ENCODE measurements around the gene A4GALT.
A peak's percentile ranks its signal among the peaks of the same experiment; 100 is the strongest.

A4GALT gene

GRCh38 chr22:42642806-42643633 is 77.7 kb downstream of the A4GALT start:
- Histone ChIP-seq H2AFZ (ENCODE audit: low read length) (no peak overlapping the region), H3K9ac (ENCODE audit: low read length) (no peak overlapping the region; the same call in 1 of the 2 replicates), H3K36me3 (ENCODE audit: insufficient read depth, low read length) (no peaks in the 10 kb centered on the region), H3K4me2 (ENCODE audit: low read length) (peak overlapping the region; percentile 11; the same call in 1 of the 2 replicates), H4K20me1 (ENCODE audit: insufficient read depth, low read length) (no peaks in the 10 kb centered on the region), H3F3A (ENCODE audit: insufficient read depth, low read length) (no peaks in the 10 kb centered on the region), H3K4me3 (ENCODE audit: low read depth, low read length, poor library complexity, severe bottlenecking) (no peak overlapping the region), H3K9me3 (ENCODE audit: low read length) (no peaks in the 10 kb centered on the region), H3K27ac (ENCODE audit: low read depth, low read length, poor library complexity, severe bottlenecking) (peak overlapping the region; percentile 68), H3K4me1 (ENCODE audit: insufficient read depth, low read length, severe bottlenecking) (peaks cover 55% of the 10 kb centered on the region), H3K79me2 (ENCODE audit: insufficient read depth, low read length) (no peaks in the 10 kb centered on the region), H3K9me2 (ENCODE audit: low read depth, low read length) (no peaks in the 10 kb centered on the region), H3K27me3 (ENCODE audit: insufficient read depth, low read length) (no peaks in the 10 kb centered on the region)
- TF ChIP-seq CTCF (IDR thresholded peaks at IDR 0.05; ENCODE audit: low read length) = no peak
- TF ChIP-seq EZH2 (IDR thresholded peaks at IDR 0.05; ENCODE audit: borderline replicate concordance, low read length) = no peak
